Ramos (cell line): Measurements from ENCODE around the gene MYO16.

Experiments used
- in situ Hi-C: fragments of 300-500 bp; cut with MboI; formaldehyde crosslinking; loops from one replicate; pipeline ENCODE4 v1.14.3; 2022; ENCODE audit warnings: low sequenced_read_pairs; ENCODE audit not compliant: unreplicated experiment

Gene MYO16

GRCh38 chr13:108657519-108657918 is 28.1 kb downstream of the MYO16 start:
- in situ Hi-C loops: no loop called here

DNA sequence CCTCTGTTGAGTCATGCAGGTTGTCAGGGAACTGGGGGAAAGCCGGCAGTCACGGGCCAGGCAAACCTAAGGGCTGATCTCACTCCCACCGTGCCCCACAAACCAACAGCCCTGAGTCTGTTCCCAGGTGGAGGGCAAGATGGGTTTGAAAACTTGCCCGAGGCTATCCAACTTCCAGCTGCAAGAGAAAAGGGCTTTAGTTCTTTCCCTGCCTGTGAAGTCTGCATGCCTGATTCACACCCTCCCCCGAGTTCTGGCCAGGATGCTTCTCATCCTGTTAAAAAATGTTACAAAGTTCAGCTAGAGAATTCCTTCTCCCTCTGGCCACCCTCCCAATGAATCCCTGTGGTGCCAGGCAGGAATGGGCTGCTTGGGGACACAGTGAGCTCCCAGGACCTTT is 33.1 kb downstream of the MYO16 start:
- in situ Hi-C loops: no loop called here

DNA sequence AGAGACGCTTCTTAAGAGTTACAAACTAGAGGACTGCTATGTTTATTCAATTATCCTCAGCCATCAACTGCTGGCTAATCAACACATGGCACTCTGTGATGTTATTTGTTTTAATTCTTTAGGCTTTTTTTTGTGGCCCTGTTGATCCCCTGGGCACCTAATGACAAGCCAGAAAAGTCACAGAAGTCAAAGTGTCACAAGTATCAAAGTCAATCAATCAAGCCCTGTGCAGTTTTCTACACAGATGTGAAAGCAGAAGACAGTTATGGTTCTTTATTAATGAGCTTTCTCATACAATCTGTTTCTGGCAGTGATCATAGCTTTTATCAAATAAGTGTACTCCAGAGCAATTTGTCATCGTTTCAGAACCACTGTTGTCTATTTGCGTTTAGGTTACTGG is 34.3 kb downstream of the MYO16 start:
- in situ Hi-C loops: no loop called here

GRCh38 chr13:108667205-108667604 is 37.8 kb downstream of the MYO16 start:
- in situ Hi-C loops: no loop called here

DNA sequence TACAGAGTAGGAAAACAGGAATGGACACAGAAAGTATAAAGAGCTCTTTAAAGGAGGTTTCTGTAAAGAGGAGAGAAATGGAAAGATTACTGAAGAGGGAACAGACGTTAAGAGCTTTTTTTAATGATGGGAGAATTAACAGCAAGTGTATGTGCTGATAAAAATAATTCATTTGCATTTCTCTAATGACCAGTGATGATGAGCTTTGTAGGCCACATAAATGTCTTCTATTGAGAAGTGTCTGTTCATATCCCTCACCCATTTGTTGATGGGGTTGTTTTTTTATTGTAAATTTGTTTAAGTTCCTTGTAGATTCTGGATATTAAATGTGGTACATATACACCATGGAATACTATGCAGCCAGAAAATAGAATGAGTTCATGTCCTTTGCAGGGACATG is 40.0 kb downstream of the MYO16 start:
- in situ Hi-C loops: no loop called here

DNA sequence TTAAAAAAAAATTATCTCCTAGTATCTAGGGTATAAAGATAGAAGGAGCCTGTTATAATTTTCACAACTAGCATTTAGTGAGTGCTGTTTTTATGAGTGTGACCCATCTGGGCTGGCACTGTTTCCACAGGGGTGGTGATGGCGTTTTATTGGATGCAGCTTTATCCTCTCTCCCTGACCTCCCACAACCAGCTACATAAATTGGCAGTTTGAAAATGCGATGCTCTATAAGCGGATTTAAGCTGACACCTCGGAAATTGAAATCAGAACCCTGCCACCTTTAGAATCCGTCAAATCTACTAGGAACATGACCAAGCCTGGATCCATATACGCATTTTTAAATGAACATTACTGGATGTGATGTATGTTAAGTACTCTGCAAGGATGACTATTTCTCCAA is 44.9 kb downstream of the MYO16 start:
- in situ Hi-C loops: no loop called here

DNA sequence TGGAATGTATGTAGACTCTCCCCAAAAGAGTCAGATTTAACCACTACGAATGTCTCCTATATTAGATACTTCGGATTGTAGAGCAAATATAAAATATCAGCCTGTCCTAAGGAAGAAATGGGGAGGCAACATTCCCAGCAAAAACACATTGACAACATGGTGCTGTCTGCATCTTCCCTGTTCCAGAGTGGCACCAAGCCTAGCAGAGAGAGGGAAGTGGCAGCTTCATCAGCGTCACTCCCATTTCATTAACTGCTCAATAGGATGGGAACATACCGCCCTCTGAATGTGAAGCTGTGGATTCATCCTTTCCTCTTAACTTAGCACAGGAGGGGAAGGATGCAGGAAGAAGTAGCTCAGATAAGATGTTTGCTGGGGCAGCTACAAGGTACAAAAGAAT is 45.4 kb downstream of the MYO16 start:
- in situ Hi-C loops: no loop called here

DNA sequence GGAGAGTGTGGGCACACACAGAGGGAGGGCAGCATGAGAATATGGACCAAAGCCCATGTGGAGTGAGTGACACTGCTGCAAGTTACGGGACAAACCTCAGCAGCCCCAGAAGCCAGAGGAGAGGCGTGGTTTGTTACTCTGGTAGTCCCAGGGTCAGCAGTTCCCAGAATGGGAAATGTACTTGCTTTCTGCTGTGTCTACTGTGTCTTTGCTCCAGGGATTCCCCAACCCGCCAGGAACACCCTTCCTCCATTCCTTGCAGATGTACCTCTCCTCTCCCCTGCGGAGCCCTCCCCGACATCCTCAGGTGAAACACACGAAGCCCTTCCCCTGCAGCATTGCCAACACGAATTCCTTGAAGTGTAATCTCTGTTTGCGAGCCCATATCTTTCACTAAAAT is 47.2 kb downstream of the MYO16 start:
- in situ Hi-C loops: no loop called here

GRCh38 chr13:108677806-108678205 is 48.4 kb downstream of the MYO16 start:
- in situ Hi-C loops: no loop called here

DNA sequence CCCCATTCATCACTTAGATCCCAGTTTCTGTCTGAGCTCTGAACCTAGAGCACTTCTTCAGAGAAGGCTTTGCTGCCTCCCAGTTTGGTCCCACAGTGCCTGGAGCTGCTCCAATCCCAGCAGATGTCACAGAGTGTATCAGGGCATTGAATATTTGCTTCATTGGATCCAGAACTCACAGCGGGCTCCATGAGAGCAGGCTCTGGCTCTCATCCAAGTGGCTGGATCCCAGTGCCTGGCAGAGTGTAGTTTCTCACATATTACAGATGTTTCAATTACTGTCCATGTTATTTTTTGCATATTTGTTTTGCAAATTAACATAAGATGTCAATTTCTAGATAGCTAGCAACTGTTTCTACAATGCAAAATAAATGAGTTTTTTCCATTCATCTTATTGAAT is 50.6 kb downstream of the MYO16 start:
- in situ Hi-C loops: no loop called here

DNA sequence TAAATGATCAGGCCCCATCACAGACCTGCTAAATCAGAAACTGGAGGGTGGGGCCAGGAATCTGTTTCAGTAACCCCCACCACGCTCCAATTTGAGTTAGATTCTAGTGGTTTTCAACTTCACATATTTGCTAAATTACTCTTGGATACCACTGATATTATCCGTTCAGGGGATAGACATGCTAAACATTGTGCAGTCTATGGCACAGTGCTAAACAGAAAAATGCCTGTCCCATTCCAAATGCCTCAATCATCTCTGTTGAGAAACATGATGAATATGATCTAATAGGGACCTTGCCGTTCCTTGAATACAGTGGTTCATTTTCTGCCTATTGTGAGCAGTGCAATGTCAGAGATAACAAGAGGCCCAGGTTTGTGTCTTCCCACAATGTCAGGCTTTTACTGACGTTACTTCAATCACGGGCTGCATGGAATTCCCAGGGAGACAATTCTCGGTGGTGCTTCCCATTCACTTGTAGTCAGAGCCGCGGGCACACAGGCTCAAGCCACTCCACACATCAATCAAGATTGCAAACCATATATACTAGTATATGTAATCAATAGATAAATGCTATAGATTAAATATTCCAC is 52.7 kb downstream of the MYO16 start:
- in situ Hi-C loops: no loop called here

DNA sequence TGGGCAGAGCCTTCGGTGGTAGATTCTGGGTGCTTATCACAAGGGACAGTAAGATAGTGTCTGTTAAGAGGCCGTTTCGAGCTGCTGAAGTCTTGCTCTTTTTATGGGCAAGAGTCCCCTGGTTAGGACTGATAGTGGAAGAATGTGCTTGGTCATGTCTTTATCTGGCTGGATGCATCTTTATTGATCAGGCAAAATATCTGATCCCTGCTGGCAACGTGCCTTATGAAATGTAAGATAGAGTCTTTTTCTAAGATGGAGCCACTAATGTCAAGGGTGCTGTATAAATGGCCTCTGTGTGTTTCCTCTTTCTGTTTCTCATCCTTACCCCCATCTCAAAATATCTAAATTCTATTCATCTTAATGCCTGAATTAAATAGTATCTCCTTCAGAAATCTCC is 53.3 kb downstream of the MYO16 start:
- in situ Hi-C loops: no loop called here

GRCh38 chr13:108686027-108686426 is 56.6 kb downstream of the MYO16 start:
- in situ Hi-C loops: no loop called here

GRCh38 chr13:108690726-108691125 is 61.3 kb downstream of the MYO16 start:
- in situ Hi-C loops: no loop called here

GRCh38 chr13:108700422-108701170 is 71.2 kb downstream of the MYO16 start:
- in situ Hi-C loops: no loop called here

GRCh38 chr13:108702171-108702570 is 72.8 kb downstream of the MYO16 start:
- in situ Hi-C loops: no loop called here

- in situ Hi-C loops: no loop called here
These were observed 75.6 kb downstream of the MYO16 start for GRCh38 chr13:108705031-108705430.

- in situ Hi-C loops: no loop called here
These were observed 78.2 kb downstream of the MYO16 start for GRCh38 chr13:108707584-108707983.

DNA sequence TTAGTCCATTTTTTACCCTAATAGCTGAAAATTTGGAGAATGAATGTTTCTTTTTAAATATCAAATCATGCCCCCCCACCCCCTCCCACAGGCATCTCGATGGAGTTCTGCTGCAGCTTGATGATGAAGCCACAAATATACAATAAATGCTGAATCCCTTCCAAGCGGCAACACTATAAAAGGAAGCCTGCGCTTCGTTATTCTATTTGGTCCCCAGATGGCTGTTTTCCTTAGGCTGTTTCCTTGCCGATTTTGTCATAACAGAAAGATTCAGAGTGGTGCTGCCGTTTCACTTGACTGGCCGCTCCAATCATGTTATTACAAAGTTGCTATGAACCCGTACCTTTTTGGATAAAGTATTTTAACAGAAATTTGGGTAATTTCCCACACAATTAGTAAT is 79.5 kb downstream of the MYO16 start:
- in situ Hi-C loops: no loop called here

GRCh38 chr13:108711386-108711785 is 82.0 kb downstream of the MYO16 start:
- in situ Hi-C loops: no loop called here

- in situ Hi-C loops: no loop called here
These were observed 96.1 kb downstream of the MYO16 start for GRCh38 chr13:108725471-108725870.

DNA sequence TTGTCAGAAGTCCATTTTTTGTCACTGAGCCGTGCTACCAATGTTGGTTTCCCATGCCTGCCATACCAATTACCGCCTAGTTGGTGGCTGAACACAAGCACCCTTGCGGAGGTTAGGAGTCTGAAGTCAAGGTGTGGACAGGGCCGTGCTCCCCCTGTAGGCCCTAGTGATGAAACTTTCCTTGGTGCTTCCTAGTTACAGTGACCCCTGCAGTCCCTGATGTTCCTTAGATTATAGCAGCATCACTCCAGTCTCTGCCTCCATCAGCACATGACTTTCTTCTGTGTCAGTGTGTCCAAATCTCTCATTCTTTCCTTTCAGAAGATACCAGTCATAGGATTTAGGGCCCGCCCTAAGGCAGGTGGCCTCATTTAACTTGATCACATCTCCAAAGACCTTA is 99.0 kb downstream of the MYO16 start:
- in situ Hi-C loops: no loop called here
